NT2/D1 (cell line): ENCODE results near the gene PYROXD2.

Experiments used
- DNase-seq: peaks from one replicate; pipeline ENCODE4 v3.0.0-alpha.2; 2011; ENCODE audit warnings: low read depth, low spot score
- H3K27me3 ChIP-seq: 2 replicates; pipeline ENCODE4 v1.6.0; 2011; ENCODE audit warnings: mild to moderate bottlenecking; ENCODE audit not compliant: insufficient read length, insufficient read depth
- H3K36me3 ChIP-seq: 2 replicates; pipeline ENCODE4 v1.6.1; 2011; ENCODE audit warnings: mild to moderate bottlenecking, low read length, mixed read lengths; ENCODE audit not compliant: insufficient read depth, insufficient read length
- H3K4me1 ChIP-seq: 2 replicates; pipeline ENCODE4 v1.5.1; 2011; ENCODE audit not compliant: insufficient read depth, insufficient read length
- H3K4me3 ChIP-seq: 2 replicates; pipeline ENCODE4 v1.5.1; 2011; ENCODE audit warnings: low read depth; ENCODE audit not compliant: insufficient read length
- H3K9ac ChIP-seq: 2 replicates; pipeline ENCODE4 v1.6.0; 2011; ENCODE audit warnings: low read depth; ENCODE audit not compliant: insufficient read length
- H3K9me3 ChIP-seq: 2 replicates; pipeline ENCODE4 v1.5.1; 2011; ENCODE audit warnings: mild to moderate bottlenecking, low read length; ENCODE audit not compliant: insufficient read depth
- SUZ12 ChIP-seq: IDR thresholded peaks from 2 replicates; pipeline ENCODE4 v1.6.1; 2011; ENCODE audit not compliant: insufficient read length, insufficient read depth; ENCODE audit errors: extremely low read depth
- YY1 ChIP-seq: IDR thresholded peaks from 2 replicates; pipeline ENCODE4 v1.6.1; 2011; ENCODE audit not compliant: insufficient read length, insufficient read depth
- ZNF274 ChIP-seq: IDR thresholded peaks from 2 replicates; pipeline ENCODE4 v1.6.1; 2011; ENCODE audit warnings: mild to moderate bottlenecking, low read depth, low read length

Gene PYROXD2

DNA sequence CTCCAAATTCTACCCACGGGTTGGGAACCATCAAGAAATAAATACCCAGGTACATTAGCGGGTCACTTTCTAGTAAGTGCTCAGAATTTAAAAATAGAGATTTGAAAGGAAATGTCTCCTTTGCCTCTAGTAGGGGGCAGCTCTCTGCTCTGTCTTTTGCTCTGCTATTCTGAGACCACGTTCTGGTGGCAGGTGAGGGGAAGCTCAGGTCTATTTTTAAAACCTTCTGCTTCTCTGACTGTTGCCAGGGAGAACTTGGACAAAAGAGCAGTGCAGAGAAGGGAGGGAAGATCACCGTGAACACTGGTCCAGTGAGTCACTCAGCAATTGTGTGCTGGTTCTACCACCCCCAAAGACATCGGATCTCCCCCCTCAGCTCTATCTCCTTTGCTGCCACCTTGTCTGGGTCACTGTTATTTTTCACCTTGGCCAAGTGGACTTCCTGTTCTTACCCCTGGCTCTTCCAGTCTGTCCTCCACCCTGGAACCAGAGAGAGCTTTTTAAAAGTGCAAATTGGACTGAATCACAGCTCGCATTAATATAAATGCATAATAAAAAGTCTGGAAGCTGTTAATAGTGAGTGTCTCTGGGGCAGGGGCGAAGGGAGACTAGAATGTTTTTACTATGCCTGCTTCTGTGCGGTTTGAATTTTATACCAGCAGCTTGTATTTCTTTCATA lies 74.6 kb downstream of the PYROXD2 start:
- Histone ChIP-seq H3K4me1 (no peaks in the 10 kb centered on the region), H3K4me3 (no peak overlapping the region), H3K27me3 (no peaks in the 10 kb centered on the region), H3K36me3 (no peaks in the 10 kb centered on the region), H3K9me3 (no peaks in the 10 kb centered on the region), H3K9ac (no peak overlapping the region)
- TF ChIP-seq SUZ12 (no peak), YY1 (no peak), ZNF274 (no peak)
- no peak for DNase-seq

DNA sequence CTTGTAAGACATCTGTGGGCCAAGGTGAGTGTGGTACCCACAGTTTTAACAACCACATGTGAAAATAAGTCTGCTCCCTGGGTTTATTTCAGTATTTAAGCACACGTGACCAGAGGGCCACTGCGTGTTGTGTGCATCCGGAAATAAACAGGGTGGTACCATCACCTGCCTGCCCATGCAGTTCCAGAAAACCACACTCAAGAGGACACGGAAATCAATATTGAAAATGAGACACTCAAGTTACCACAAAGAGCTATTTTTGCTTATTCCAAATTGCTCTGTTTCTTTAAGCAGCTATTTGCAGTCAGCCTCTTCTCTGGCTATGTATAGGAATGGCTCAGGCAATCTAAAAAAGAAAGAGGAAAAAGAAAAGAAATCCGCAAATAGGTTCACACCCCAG lies 75.2 kb downstream of the PYROXD2 start:
- Histone ChIP-seq H3K4me3 (no peak overlapping the region), H3K27me3 (no peaks in the 10 kb centered on the region), H3K9me3 (no peaks in the 10 kb centered on the region), H3K4me1 (no peaks in the 10 kb centered on the region), H3K36me3 (no peaks in the 10 kb centered on the region), H3K9ac (no peak overlapping the region)
- no peak for DNase-seq
- TF ChIP-seq ZNF274 (no peak), SUZ12 (no peak), YY1 (no peak)

DNA sequence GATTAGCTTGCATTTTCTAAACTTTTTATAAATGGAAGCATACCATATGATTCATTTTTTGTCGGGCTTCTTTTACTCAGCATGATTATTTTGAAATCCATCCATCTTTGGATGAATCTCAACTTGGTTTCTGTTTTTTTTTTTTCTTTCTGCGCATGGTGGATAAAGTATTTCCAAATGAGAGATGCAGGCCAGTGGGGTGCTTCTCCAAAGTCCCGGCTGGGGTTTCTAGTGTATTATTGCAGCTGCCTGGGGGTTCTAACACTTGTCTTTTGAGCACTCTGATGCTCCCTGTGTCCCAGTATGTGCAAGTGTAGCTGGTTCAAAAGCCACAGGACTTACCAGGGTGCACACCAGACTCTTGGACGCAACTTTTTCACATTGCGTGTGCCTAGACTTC lies 76.1 kb downstream of the PYROXD2 start:
- DNase-seq: no peak

DNA sequence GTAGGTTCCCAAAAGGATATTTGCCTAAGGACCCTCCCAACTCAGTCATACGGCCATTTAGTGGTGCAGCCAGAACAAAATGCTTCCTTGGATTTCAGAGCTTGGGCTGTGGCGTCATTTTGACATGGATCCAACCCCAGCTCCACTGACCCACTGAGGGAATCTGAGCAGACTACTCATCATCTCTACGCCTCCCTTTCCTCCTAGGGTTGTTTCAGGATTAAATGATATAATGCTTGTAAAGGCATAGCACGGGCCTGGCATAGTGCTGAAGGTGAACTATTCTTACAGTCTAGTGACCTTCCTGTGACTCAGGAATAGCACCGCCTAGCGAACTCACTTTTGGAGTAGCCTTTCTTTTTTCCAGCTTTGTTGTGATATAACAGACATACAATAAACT lies 76.7 kb downstream of the PYROXD2 start:
- no peaks in the 10 kb centered on the region for H3K4me1 ChIP-seq
- no peaks in the 10 kb centered on the region for H3K36me3 ChIP-seq
- no peaks in the 10 kb centered on the region for H3K27me3 ChIP-seq
- DNase-seq: no peak
- TF ChIP-seq YY1 (no peak), ZNF274 (no peak), SUZ12 (no peak)
- H3K4me3 ChIP-seq: no peak overlapping the region
- no peak overlapping the region for H3K9ac ChIP-seq
- H3K9me3 ChIP-seq: no peaks in the 10 kb centered on the region

More for the DNA sequence above, 76.1 kb downstream of the PYROXD2 start:
- Histone ChIP-seq H3K4me1 (no peaks in the 10 kb centered on the region), H3K4me3 (no peak overlapping the region), H3K9ac (no peak overlapping the region), H3K27me3 (no peaks in the 10 kb centered on the region), H3K9me3 (no peaks in the 10 kb centered on the region), H3K36me3 (no peaks in the 10 kb centered on the region)
- no peak for TF ChIP-seq YY1
- no peak for TF ChIP-seq SUZ12
- no peak for TF ChIP-seq ZNF274

DNA sequence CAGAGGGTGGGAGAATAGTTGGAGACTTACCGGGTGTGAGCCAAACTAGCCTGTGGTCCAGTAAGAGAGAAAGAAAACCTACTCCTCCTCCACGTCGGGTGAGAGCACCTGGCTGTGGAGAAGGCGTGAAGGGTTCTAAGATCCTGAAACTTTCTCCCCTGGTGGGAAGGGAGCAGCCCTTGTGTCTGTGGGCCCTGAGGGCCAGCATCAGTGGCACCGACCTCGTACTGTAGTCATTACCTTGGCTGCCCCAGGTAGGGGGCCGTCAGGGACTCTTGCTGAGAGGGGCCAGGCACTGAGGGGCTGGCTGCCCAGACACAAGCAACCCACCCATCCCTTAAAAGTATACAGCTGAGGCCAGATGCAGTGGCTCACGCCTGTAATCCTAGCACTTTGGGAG lies 77.5 kb downstream of the PYROXD2 start:
- no peak for DNase-seq
- no peak overlapping the region for H3K9ac ChIP-seq
- no peak overlapping the region for H3K4me3 ChIP-seq
- no peaks in the 10 kb centered on the region for H3K4me1 ChIP-seq
- H3K9me3 ChIP-seq: no peaks in the 10 kb centered on the region
- no peak for TF ChIP-seq ZNF274
- TF ChIP-seq SUZ12: no peak
- TF ChIP-seq YY1: no peak
- H3K27me3 ChIP-seq: no peaks in the 10 kb centered on the region
- no peaks in the 10 kb centered on the region for H3K36me3 ChIP-seq
